ENCODE results near the gene MTUS2.
"Not testable (repeated sequence)": the region's sequence is repeated elsewhere in the genome, so short reads cannot be mapped to it uniquely, and the experiment has no call there.

MTUS2 gene

DNA sequence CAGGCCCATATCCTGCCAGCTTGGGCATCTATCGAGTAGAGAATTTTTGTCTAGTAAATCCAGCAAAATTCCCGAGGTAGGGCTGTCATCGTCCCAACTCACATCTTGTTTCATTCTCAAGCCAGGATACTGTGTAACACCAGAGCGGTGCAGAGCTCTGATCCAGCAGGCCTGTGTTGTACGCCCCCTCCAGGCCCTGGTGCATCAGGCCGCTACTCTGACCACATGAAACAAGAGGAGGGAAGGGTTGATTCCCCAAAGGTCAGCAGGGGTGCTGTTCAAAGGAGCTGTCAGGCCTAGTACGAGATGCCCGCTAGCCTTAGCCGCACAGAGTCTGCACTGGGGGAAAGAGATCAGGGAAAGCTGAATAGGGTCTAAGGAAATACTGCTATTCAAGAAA, 499.3 kb downstream of the MTUS2 start:
- DNase-seq (ENCODE audit: low read depth) = no peak

DNA sequence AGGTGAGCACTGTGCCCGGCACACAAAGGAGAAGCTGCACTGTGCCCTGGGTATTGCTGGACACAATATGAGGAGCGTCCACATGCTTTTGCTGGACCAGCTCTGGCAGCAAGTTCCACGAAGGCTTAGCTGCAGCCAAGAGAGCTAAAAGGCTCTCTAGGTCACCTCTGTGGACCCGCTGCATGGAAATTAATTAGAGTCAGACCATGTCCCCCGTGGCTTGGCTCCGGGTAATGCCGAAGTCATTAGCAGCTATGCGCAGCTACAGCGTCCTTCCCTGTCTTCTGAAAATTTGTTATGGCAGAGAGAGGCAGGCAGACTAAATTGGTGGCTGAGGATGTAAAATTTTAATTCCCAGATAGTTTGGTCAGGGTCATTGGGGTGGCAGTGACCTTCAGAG, 503.8 kb downstream of the MTUS2 start:
- DNase-seq (ENCODE audit: low read depth) = no peak

DNA sequence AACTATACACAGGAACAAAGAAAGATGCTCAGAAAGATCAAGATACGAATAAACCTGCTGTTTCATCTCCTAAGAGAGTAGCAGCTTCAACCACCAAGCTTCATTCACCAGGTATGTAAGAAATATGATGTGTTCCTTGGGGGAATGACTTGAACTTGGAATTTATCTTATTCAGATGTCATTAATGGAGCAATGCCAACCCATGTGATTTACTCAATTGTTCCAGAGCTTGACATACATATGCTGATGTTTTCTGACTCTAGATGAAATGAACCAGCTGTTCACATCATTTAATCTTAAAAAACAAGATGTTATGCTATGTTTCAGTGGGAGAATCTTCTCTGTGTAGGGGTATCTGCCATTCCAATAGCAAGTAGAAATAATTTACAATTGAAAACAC, 504.5 kb downstream of the MTUS2 start:
- DNase-seq (ENCODE audit: low read depth) = no peak

DNA sequence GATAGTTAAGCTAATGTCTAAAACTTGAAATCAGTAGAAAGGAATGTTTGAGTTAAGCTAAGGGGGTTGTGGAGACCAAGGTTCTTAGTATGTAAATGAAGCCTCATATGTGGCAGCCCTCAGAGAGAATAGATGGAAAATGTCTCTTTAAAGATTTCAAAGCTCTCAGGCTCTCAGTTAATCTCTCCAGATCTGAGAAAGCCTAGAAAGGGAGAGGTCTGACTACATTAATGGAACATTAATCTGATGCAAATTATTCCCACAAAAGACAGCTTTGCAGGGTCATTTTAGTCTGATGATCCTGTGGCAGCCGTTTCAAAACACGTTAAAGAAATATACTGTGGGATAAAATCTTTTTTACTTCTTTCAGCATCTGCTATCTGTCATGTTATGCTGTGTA, 508.4 kb downstream of the MTUS2 start:
- no peak for DNase-seq (ENCODE audit: low read depth)

DNA sequence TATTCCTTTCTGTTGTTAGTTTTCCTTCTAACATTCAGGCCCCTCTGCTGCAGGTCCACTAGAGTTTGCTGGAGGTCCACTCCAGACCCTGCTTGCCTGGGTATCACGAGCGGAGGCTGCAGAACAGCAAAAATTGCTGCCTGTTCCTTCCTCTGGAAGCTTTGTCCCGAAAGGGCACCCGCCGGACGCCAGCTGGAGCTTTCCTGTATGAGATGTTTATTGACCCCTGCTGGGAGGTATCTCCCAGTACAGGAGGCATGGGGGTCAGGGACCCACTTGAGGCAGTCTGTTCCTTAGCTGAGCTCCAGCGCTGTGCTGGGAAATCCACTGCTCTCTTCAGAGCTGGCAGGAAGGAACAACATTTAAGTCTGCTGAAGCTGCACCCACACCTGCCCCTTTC, 516.2 kb downstream of the MTUS2 start:
- no peak for DNase-seq (ENCODE audit: low read depth)

DNA sequence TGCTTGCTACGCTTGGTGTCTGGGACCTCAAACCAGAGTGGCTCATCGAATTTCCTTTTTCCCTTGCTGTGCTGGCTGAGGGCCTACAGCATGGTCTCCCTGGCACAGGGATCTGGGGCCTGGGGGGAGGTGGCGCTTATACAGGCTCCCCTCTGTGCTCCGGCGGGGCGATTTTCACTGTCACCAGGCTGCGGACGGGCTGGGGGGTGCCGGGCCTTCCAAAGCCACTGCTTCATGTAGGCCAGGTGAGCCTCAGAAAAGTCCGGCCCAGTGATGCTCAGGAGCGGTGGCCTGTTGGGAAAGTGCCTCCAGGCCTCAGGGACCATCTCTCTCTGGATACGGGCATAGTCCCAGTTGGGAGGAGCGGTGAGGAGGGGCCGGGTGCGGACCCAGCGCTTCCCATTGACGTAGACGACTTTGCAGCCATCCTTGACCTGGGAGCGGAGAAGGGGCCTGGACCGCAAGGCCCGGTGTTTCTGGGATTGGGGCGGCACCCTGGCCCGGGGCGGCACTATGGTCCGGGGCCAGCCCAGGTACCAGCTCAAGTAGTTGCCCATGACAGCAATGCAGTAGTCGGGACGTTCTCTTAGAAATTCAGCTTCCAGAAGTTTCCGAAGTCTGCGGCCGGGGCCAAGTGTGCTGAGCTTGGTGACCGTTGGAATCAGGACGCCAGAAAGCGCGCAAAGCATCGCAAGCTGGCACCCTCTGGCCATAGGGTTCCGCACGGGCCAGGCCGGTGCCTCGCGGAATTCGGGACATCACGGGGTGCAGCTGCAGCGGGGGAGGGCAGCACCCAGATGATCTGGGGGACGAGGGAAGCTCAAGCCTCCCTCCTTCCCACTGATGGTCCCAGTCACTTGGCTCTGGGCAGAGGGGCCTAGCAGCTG, 519.5 kb downstream of the MTUS2 start:
- no peak for DNase-seq (ENCODE audit: low read depth)

DNA sequence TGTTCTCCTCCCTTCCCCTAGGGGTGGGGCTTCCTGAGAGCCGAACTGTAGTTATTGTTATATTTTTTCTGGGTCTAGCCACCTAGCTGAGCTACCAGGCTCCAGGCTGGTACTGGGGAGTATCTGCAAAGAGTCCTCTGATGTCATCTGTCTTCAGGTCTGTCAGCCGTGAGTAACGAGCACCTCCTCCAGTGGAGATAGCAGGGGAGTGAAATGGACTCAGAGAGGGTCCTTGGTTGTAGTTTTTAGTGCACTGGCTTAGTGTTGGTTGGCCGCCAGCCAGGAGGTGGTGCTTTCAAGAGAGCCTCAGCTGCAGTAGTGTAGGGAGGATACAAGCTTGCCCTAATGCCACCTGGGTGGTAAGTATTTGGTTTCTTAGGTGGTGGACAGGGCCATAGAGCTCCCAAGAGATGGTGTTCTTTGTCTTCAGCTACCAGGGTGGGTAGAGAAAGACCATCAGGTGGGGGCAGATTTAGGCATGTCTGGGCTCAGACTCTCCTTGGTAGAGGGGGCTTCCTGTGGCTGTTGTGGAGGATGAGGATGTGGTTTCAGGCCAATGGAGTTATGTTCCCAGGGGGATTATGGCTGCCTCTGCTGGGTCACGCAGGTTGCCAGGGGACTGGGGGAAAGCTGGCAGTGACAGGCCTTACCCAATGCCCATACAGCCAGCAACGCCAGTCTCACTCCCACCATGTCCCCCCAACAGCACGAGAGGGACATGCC, 525.9 kb downstream of the MTUS2 start:
- not testable (repeated sequence) for DNase-seq (ENCODE audit: low read depth)

DNA sequence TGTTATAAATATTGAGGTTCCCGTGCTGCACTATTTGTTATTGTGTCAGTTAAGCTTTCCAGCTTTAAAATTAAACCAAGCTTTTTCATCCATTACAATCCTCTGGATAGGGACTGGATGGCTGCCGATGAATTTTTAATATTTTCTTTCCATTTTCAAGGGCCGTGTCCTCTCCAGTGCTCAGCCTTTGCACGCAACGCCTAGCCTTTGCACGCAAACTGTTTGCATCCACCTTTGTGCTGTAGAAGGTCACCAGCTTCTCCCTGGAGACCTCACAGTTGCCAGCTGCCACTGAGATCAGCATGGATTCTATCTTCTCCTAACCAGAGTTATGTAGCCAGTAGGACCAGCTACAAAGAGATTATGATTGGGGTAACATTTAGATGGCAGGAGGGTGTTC, 534.9 kb downstream of the MTUS2 start:
- no peak for DNase-seq (ENCODE audit: low read depth)

DNA sequence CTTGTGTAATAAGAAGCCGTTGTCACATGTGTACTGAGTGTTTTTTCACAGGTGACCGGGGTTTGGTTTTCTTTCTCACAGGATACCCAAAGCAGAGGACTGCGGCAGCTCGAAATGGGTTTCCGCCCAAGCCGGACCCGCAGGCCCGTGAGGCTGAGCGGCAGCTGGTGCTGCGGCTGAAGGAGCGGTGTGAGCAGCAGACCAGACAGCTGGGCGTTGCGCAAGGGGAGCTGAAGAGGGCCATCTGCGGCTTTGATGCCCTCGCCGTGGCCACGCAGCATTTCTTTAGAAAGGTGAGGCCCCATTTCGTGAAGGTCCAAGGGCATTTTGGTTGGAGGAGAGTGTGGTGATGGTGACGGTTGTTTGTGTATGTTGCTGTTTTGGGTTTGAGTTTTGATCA, 539.0 kb downstream of the MTUS2 start:
- DNase-seq (ENCODE audit: low read depth) = no peak

DNA sequence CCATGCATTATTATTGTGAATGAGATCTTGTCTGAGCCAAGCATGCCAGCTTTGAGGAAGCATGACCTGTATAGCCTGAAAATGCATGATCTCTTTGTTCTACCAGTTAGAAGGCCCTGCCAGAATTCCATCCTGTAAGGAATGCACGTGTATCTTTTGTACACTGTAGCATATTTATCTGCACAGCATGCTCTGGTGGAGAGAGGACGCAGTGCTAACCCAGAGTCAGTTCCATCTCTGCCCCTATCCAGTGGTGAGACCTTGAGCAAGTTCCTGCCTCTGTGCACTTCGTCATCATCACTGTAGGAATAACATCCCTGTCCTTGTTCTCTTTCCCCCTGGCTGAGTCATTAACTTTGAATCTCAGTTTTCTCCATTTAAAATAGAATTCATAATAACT, 541.6 kb downstream of the MTUS2 start:
- DNase-seq (ENCODE audit: low read depth) = no peak

DNA sequence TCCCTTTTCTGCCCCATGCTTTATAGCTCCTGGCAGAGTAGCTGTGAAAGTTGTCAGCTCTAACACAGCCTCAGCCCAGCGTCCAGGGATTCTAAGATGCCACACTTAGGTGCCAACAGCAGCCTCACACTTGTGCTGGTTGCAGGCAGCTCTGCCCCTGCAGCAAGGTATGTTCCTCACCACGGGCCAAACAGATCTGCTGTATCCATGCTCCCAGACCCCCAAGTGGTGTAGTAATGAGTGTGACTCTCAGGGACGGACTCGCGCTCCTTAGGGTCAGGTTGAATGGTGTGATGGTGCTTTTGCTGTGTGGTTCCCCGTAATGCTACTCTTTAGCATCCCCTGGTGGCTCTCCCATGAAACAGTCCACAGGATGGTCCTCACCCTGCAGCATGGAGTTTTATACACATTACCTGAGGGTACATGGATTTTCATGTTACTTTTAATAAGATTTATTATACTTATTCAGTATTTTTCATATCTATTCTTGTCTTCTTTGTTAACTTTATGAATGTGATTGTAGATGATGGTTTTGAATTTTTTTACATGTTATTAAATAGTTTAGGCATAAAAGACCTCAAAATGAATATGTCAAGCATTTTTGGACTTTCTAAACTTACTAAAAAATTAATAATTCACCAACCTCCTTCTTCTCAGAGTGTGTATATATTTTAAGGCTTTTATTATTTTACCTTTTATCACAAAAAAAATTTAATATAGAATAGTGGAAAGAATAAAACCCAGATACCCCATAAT, 542.9 kb downstream of the MTUS2 start:
- no peak for DNase-seq (ENCODE audit: low read depth)

DNA sequence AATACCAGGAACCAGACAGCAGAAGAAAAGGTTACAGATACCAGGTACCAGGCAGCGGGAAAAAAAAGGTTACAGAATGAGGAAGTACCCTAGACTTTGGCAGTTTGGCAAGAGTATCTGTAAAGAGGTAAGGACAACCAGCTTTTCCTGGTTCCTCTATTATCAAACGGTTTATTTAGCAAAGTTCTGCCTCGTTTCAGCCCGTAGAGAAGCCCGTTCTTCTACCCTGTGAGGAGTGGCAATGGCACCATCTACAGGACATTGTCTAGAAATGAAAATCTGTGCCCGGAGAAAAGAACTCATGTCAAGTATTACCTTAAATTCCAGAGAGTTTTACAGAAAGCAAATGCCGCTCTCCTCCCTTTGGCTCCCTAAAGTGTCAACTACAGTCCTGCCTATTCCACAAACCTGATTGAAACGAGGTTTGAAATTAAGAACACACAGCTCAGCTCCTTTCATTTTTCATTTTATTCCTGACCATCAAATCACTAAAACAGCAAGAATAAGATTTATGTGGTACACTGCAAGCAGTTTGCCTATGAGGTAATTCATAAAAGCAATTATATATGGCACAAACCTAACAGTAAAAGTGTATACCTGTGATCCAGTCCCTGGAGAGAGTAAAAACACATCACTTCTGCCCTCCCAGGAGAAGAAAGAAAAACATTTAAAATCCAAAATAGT, 549.1 kb downstream of the MTUS2 start:
- DNase-seq (ENCODE audit: low read depth) = no peak

DNA sequence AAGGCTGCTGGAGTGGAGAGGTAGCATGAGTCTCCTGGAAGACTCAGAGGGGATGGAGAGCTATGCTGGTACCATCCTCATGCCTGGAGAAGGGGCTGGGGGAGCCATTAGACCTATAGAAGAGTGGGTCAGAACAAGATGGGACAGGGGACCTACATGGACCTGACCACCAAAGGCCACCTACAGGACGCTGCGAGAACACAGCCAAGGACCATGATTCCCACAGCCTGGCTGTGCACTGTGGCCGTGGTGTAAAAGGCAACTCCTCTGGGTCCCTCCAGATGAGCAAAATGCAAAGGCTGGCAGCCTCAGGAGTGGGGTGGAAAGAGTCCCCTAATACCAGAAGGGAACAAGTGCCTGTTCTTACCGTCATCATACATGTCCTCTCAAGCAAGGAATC, 559.1 kb downstream of the MTUS2 start:
- no peak for DNase-seq (ENCODE audit: low read depth)

DNA sequence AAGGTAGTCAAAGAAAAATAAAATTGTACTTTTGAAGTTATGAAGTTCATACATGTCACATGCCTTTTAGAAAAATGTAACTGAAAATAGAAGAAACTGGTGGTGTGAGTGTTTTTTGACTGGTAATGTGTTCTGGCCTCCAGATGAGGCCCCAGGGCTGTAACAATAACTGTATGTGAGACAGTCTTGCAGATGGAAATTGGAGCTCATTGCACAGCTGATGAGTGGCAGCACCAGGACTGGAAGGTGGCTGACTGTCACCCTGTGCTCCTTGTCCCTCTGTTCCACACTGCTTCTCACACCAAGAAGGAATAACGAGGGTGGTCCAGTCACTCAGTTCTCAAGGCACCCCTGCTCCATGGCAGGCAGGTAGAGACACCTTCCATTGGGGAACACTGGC, 559.7 kb downstream of the MTUS2 start:
- DNase-seq (ENCODE audit: low read depth) = no peak

DNA sequence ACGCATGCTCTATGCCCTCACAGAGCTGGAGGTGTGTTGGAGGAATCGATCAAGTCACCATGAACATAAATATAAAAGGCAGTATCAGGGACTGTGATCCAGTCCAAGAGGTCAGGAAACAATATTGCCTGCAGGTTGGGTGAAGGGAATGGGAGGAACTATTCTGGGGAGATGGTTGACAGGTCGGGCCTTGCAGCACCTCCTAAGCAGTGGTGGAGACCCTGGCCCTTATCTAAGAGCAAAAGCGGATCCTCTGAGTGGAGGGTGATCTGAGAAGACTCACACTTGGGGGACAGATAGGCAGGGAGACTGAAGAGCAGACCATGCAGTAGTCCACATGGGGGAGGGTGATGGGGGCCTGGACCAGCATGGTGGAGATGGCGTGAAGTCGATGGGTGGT, 561.9 kb downstream of the MTUS2 start:
- no peak for DNase-seq (ENCODE audit: low read depth)

DNA sequence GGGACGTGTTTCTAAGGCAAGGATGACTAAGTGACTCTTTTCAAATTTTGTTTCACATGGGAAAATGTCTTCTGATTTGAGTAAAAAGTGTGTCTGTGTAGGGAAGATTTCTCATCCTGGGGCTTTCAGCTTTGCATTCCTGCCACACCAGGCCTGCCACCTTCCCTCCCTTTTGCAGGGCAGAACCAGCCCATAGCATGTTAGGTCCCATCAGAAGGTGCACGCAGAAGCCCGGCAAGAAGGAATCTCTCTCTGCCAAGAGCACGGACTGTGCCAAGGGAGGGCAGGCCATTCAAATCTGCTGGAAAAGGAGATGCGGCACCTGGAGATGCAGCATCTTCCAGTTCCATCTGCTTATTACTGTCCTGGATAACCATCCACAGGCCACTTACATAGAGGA, 563.3 kb downstream of the MTUS2 start:
- DNase-seq (ENCODE audit: low read depth) = no peak

DNA sequence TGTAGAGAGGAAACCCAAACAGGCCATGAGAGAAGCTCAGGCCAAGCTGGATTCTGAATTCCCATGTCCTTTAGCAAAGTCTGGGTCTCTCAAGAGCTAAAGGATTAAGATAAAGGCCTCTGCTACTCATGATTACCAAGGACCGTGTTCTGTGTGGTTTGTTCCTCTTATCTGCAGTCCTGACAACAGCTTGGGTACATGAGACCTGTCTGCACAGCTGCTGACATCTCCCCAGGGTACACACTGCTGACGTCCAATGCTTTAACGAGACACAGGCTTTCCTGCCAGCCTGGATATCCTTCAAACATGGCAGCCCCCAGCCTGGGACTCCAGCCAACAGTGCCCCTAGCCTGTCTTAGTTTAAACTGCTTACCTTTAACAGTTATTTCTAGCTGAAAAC, 564.3 kb downstream of the MTUS2 start:
- DNase-seq (ENCODE audit: low read depth) = no peak

DNA sequence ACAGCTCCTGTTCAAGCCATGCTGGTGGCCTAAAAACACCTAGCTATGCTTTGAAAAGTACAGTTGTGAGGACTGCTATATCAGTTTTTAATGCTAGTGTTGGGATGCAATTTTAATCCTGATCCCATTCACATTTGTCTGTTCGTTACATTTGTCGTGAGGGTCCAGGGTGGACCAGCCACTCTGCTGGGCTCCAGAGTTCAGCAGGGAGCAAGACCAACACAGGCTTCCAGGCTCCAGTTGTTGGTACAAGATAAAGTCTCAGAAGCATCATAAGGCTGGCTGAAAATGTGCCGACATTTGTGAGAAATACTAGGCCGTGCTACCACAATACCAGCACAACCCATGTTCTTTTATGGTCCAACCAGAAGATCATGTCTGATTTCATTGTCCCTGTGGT, 564.7 kb downstream of the MTUS2 start:
- no peak for DNase-seq (ENCODE audit: low read depth)

DNA sequence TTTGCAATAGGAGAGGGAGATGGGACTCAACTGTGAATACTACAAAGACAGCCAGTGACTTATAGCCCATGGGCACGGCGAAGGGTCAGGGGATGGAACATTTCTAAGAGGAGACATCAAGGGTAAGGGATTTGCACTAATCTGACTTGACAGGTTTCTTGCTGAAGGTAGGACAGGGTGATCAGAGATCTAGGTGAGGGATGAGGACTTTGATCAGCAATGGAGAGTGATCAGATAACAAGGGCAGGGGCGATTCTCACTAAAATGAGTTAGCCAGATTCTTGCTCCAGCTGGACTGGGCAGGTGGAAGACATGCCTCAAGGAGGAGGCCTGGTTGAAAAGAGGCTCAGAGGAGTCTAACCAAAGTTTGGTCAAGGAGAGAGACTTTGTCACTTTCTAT, 566.1 kb downstream of the MTUS2 start:
- DNase-seq (ENCODE audit: low read depth) = no peak

DNA sequence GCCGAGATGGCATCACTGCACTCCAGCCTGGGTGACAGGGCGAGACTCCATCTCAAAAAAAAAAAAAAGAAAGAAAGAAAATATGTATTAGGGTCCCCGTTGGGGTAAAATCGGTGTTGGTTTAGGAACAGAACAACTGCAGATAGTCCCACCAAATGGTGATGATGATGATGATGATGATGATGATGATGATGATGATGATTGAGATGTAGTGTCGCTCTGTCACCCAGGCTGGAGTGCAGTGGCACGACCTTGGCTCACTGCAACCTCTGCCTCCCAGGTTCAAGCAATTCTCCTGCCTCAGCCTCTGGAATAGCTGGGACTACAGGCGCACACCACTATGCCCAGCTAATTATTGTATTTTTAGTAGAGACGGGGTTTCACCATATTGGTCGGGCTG, 570.5 kb downstream of the MTUS2 start:
- not testable (repeated sequence) for DNase-seq (ENCODE audit: low read depth)

DNA sequence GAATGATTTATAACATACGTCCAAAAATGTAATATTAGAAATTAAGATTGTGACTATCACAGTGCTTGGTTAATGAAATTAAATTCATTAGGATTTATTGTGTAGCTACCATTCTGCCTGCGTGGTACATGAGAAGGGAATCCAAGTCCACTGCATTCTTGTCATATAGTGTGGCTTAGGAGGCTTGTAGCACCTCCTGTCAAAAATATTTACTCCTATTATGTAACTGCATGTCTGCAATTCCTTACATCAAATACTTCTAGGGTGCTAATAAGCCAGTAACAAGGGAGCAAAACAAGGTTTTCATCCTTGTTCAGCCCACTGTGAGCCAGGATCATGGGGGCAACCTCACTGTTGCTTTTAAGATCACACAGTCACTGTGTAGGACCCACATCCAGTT, 576.3 kb downstream of the MTUS2 start:
- no peak for DNase-seq (ENCODE audit: low read depth)

DNA sequence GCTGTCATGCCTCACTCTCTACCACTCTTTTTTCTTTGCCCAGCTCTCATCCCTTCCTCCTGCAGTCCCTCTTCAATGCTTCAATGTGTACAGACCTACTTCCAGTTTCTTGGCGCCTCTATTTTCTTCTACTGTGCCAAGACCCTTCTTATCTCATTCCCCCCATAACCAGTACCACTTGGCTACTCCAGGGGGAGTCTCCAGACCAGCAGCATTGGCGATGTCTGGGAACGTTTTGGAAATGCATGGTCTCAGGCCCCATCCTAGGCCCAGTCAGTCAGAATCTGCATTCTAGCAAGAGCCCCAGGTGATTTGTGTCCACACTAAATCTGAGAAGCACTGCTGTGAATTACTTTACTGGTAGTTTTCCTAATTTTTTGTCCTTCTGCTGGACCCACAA, 577.1 kb downstream of the MTUS2 start:
- no peak for DNase-seq (ENCODE audit: low read depth)

All from activated T-helper 9 cell treated with anti-CD3 and anti-CD28 coated beads, Interleukin-2, amount 50 U/mL, for 16 hours (primary cell).